Chondrocyte (in vitro differentiated cells): ENCODE results near the gene CPOX. TPM values are rescaled to one million over a fixed set of nuclear protein-coding genes. Genes with fewer than 3 reads are reported as not detected.

Experiments used
- DNase-seq: peaks from one replicate; pipeline ENCODE4 v3.0.0; 2021; ENCODE audit warnings: mixed read lengths, low spot score
- H3K27ac Mint-ChIP-seq: one replicate; pipeline ENCODE4 v1.8.0; 2021; ENCODE audit warnings: mild to moderate bottlenecking, moderate library complexity, mixed read lengths; ENCODE audit not compliant: unreplicated experiment
- H3K27me3 Mint-ChIP-seq: 2 replicates; pipeline ENCODE4 v1.8.0; 2021; ENCODE audit warnings: low read depth, mixed read lengths
- H3K36me3 Mint-ChIP-seq: 2 replicates; pipeline ENCODE4 v1.8.0; 2021; ENCODE audit warnings: low read depth, mixed read lengths
- H3K4me1 Mint-ChIP-seq: 2 replicates; pipeline ENCODE4 v1.8.0; 2021; ENCODE audit warnings: low read depth, mild to moderate bottlenecking, mixed read lengths
- H3K4me3 Mint-ChIP-seq: one replicate; pipeline ENCODE4 v1.8.0; 2021; ENCODE audit warnings: mild to moderate bottlenecking, moderate library complexity, mixed read lengths; ENCODE audit not compliant: unreplicated experiment
- H3K9me3 Mint-ChIP-seq: 2 replicates; pipeline ENCODE4 v1.8.0; 2021; ENCODE audit warnings: low read depth, mixed read lengths
- total RNA-seq: library from RNA; stranded (reverse); gene quantifications from 3 replicates; pipeline ENCODE4 v1.2.1, GENCODE V29; 2021
- TF ChIP-seq, protein P1 (sequence below): fragments of 200-600 bp; sonication (generic); IDR thresholded peaks from 2 replicates; pipeline ENCODE4 v1.5.0; 2021; ENCODE audit warnings: antibody characterized with exemption, mild to moderate bottlenecking, moderate library complexity

CPOX gene
- total RNA-seq, 1 donor from 2014 or later: 16.2 TPM

- TF ChIP-seq, protein P1, sequence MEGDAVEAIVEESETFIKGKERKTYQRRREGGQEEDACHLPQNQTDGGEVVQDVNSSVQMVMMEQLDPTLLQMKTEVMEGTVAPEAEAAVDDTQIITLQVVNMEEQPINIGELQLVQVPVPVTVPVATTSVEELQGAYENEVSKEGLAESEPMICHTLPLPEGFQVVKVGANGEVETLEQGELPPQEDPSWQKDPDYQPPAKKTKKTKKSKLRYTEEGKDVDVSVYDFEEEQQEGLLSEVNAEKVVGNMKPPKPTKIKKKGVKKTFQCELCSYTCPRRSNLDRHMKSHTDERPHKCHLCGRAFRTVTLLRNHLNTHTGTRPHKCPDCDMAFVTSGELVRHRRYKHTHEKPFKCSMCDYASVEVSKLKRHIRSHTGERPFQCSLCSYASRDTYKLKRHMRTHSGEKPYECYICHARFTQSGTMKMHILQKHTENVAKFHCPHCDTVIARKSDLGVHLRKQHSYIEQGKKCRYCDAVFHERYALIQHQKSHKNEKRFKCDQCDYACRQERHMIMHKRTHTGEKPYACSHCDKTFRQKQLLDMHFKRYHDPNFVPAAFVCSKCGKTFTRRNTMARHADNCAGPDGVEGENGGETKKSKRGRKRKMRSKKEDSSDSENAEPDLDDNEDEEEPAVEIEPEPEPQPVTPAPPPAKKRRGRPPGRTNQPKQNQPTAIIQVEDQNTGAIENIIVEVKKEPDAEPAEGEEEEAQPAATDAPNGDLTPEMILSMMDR: no peak
- Mint-ChIP-seq H3K9me3 (no peaks in the 10 kb centered on the region), H3K4me3 (no peak overlapping the region), H3K27me3 (no peaks in the 10 kb centered on the region), H3K27ac (no peak overlapping the region), H3K36me3 (no peaks in the 10 kb centered on the region), H3K4me1 (peaks cover 27% of the 10 kb centered on the region)
- DNase-seq: no peak
Measured at GRCh38 chr3:98596087-98596486, 2.7 kb upstream of the CPOX start.

GRCh38 chr3:98594628-98595324 is 1.4 kb upstream of the CPOX start:
- Mint-ChIP-seq H3K4me3 (no peak overlapping the region), H3K27ac (no peak overlapping the region), H3K36me3 (peaks cover 2% of the 10 kb centered on the region), H3K27me3 (no peaks in the 10 kb centered on the region), H3K4me1 (peaks cover 27% of the 10 kb centered on the region), H3K9me3 (no peaks in the 10 kb centered on the region)
- TF ChIP-seq, protein P1: no peak
- no peak for DNase-seq

- H3K4me1 Mint-ChIP-seq: peaks cover 36% of the 10 kb centered on the region
- H3K9me3 Mint-ChIP-seq: no peaks in the 10 kb centered on the region
- no peaks in the 10 kb centered on the region for H3K27me3 Mint-ChIP-seq
- peaks cover 4% of the 10 kb centered on the region for H3K36me3 Mint-ChIP-seq
- no peak overlapping the region for H3K27ac Mint-ChIP-seq
- DNase-seq: no peak
- peak overlapping the region; percentile 93 for H3K4me3 Mint-ChIP-seq
- TF ChIP-seq, protein P1: no peak
Measured at GRCh38 chr3:98592345-98592935, 971 bp downstream of the CPOX start.

DNA sequence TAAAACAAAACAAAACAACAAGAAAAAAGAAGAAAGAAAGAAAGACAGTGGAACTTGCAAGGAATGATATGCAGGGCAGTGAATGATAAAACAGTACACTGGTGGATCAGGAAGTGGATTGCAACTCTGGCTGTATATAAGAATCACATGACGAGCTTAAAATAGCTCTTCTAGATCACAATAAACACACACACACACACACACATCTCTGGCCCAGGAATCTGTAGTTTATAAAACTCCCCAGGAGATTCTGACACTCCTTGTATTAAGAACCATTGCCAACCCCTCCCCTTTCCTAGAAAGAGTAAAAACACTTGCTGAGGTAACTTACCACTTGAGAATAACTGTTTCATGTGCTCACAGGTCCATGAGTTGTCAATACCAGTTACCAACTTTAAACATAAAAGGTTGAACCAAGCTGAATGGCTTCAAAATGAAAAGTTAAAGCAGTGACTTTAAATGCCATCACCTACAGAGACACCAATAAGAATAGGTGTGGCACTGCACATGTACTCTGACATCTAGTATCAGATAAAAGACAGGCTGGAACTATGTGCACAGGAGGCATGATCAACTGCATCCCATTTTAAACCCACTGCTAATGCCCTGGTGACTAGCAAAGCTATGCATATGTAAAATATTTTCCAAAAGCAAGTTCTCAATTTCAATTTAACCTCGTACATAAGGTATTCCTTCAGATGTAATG is 3.9 kb downstream of the CPOX start:
- DNase-seq: no peak
- no peak overlapping the region for H3K4me3 Mint-ChIP-seq
- peaks cover 8% of the 10 kb centered on the region for H3K36me3 Mint-ChIP-seq
- no peak overlapping the region for H3K27ac Mint-ChIP-seq
- TF ChIP-seq, protein P1: no peak
- no peaks in the 10 kb centered on the region for H3K9me3 Mint-ChIP-seq
- peaks cover 48% of the 10 kb centered on the region for H3K4me1 Mint-ChIP-seq
- no peaks in the 10 kb centered on the region for H3K27me3 Mint-ChIP-seq

DNA sequence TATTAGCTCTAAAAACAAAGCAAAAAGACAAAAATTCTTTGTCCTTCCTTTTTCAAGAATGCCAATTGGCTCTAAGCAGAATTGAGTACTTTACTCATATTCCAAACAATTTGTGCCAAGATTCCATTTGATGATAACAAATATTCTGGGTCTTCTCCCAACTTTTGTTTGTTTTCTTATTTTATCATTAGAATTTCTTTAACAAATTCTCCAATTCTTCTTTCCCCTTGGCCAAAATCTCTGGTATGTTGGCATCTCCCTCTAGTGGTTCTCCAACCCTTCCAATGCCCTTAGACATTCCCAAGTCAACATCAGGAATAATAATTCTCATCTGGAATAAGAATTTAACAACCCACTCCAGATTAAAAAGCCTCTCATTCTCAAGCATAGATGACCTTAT is 5.3 kb downstream of the CPOX start:
- Mint-ChIP-seq H3K27me3 (no peaks in the 10 kb centered on the region), H3K27ac (peak overlapping the region; percentile 4), H3K9me3 (no peaks in the 10 kb centered on the region), H3K36me3 (peaks cover 9% of the 10 kb centered on the region), H3K4me1 (peaks cover 42% of the 10 kb centered on the region), H3K4me3 (no peak overlapping the region)
- TF ChIP-seq, protein P1: peak; percentile 70
- no peak for DNase-seq
